ENCODE data around the gene GBF1. TPM values are rescaled to one million over a fixed set of nuclear protein-coding genes. Genes with fewer than 3 reads are reported as not detected.

The GBF1 gene
- total and polyA plus RNA-seq, 2 donors (not counting 1 experiment from before 2014, with no cell fraction given) = 20.8 to 39.3 TPM

DNA sequence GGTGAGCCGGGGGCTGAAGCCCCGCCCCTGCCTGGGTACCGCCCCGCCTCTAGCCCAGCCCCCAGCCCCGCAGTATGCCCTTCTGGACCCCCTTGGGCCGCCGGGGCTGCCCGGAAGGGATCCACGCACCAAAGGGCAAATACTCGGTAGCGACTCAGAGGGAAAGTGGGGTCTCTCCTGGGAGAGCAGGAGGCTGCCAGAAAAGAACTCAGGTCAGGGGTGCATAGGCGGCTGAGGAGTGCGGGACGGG, 176.1 kb downstream of the GBF1 start:
- Mint-ChIP-seq H3K27ac (peak overlapping the region; percentile 99), H3K4me1 (peaks cover 38% of the 10 kb centered on the region), H3K9me3 (ENCODE audit: insufficient read depth) (no peaks in the 10 kb centered on the region), H3K27me3 (peaks cover 14% of the 10 kb centered on the region), H3K4me3 (peak overlapping the region; percentile 99)
- intact Hi-C loops (cut with micrococcal nuclease) = loop anchor here (1.0 to 5.0 kb wide), 9 partner anchors 11 to 289 kb away; partner anchors contain the start of genes ACTR1A, CUEDC2, GBF1 and NOLC1
- POLR2A ChIA-PET = interaction anchor here (1.2 to 5.2 kb wide), 9 partner anchors 11 to 303 kb away, joined by 3 to 38 read pairs (median 6); partner anchors contain the start of genes ACTR1A, C10orf95, CUEDC2 and NFKB2
- H2AFZ ChIP-seq (ENCODE audit: insufficient read depth, low read depth, low read length, poor library complexity, severe bottlenecking) = peak overlapping the region; percentile 94
- H3K27me3 ChIP-seq (replicated peaks in 1 of 4; ENCODE audit: control extremely low read depth in 1 of 4, control insufficient read depth in 3 of 4, insufficient read depth in 4 of 4, low read length in 3 of 4) = peaks cover 0 to 29% (median 19%) of the 10 kb centered on the region in 4 experiments
- peaks cover 0 to 9% (median 0%) of the 10 kb centered on the region in 3 donors for H3K9me3 ChIP-seq (ENCODE audit: control extremely low read depth in 1 of 3, control insufficient read depth in 2 of 3, insufficient read depth in 1 of 3, low read length in 2 of 3)
- H3K4me2 ChIP-seq (replicated peaks; ENCODE audit: low read depth, low read length, poor library complexity, severe bottlenecking) = peak overlapping the region; percentile 90
- WGBS (ENCODE audit: insufficient coverage) = 2% methylated on average over 14 of the region's 14 CpGs
- no peaks in the 10 kb centered on the region for H3K79me2 ChIP-seq (ENCODE audit: control insufficient read depth, insufficient read depth, low read length)
- peak overlapping the region in 1 of 2 donors; percentile 39 for H3K27ac ChIP-seq (ENCODE audit: low read length in 2 of 2)
- no peak for ATAC-seq (ENCODE audit: low read depth)
- peaks cover 17% of the 10 kb centered on the region for H4K20me1 ChIP-seq (ENCODE audit: control insufficient read depth, insufficient read depth, low read length, poor library complexity, severe bottlenecking)
- no peak for DNase-seq
- H3K4me1 ChIP-seq (ENCODE audit: control insufficient read depth in 2 of 2, insufficient read depth in 2 of 2, low read length in 2 of 2) = peaks cover 32 to 34% of the 10 kb centered on the region in 2 donors
- TF ChIP-seq CTCF (IDR thresholded peaks at IDR 0.05) (no peak), EZH2 (IDR thresholded peaks at IDR 0.05; ENCODE audit: borderline replicate concordance, insufficient read depth, low read depth, low read length, poor library complexity, severe bottlenecking) (no peak)
- H3K9ac ChIP-seq (ENCODE audit: low read length) = peak overlapping the region; percentile 77
- H3K4me3 ChIP-seq (ENCODE audit: control extremely low read depth in 1 of 5, extremely low read depth in 1 of 5, insufficient read depth in 1 of 5, low read depth in 2 of 5, low read length in 4 of 5) = peak overlapping the region; percentile 63 to 92 (median 89)
- peaks cover 0 to 14% of the 10 kb centered on the region in 2 experiments for H3K36me3 ChIP-seq (replicated peaks in 1 of 2; ENCODE audit: control extremely low read depth in 1 of 2, control insufficient read depth in 1 of 2, extremely low read depth in 1 of 2, insufficient read depth in 2 of 2, low read length in 1 of 2)
- CTCF ChIA-PET = interaction anchor here (0.6 to 6.1 kb wide), 14 partner anchors 8 to 322 kb away, joined by 3 to 108 read pairs (median 11); partner anchors contain the start of genes C10orf95, CUEDC2, NFKB2 and WBP1L
